ENCODE results near the gene CHD6. TPM values are rescaled to one million over a fixed set of nuclear protein-coding genes. Genes with fewer than 3 reads are reported as not detected.

The CHD6 gene
- total RNA-seq, 2 experiments from 2014 or later, result 18.4 to 19.5 TPM

DNA sequence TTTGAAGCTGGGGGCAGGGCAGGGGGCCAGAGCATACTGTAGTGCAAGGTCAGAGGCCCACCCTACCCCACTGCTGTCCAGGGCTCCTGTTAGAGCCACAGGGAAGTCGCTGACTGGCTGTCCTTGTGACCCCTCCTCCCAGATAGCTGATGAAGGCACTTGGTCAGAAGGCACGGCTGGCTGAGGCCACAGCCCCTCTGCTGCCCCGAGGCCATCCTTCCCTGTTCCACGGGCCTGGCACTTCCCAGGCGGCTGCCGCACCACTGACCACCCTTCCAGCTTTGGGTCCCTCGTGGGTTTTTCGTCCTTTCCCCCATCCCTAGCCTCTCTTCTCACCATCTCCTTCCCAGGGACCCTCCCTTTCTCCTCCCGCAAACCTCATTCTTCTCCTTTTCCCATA lies 242.3 kb downstream of the CHD6 start:
- peaks cover 42% of the 10 kb centered on the region for H3K27me3 Mint-ChIP-seq
- peaks cover 5% of the 10 kb centered on the region for H3K9me3 Mint-ChIP-seq
- no peak overlapping the region for H3K27ac Mint-ChIP-seq
- no peaks in the 10 kb centered on the region for H3K4me1 Mint-ChIP-seq
- H3K4me3 Mint-ChIP-seq, result no peak overlapping the region
- H3K36me3 Mint-ChIP-seq, result peaks cover 5% of the 10 kb centered on the region
- DNase-seq, result no peak

DNA sequence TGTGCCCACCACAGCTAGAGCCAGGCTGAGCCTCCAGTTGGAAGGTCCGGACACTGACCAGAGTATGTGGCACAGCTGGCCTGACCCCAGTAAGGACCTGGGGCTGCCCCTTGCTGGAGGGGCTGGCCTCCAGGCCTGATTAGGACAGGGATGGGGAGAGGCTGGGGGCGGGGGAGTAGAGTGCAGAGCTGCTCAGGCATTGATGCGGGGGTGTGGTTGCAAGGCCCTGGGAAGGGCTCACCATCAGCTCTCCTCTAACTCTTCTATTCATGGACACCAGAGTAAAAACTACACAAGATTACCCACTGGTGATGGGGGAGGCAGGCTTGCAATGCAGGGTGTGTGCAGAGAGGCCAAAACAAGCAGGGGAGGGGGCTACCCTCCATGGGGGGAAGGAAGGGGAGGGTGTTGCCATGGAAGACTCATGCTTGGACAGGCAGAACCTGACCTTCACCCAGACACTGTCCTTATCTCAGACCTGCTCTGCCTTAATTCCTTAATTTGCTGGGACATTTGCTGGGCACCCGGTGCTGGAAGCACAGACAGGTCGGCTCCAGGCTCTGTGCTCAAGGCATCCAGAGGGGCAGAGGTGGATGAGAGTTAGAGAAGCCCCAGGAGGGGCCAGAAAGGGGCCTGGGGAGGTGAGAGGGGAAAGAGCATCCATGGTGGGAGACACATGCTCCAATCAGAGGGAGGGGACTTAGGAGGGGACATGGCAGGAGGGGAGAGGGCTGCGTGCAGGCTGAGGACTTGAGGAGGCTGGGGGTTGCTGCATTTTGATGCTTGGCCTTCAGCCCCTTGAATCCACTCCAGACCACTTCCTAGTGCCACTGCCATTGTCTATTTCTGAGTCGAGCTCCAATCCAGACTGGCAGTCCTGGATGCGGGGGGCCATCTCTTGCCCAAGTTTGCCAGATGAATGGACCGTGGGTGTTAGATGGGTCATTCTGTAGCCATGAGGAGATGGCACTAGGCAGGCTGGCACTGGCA lies 244.0 kb downstream of the CHD6 start:
- Mint-ChIP-seq H3K4me3 (no peak overlapping the region), H3K27me3 (peaks cover 36% of the 10 kb centered on the region), H3K36me3 (peaks cover 5% of the 10 kb centered on the region), H3K27ac (no peak overlapping the region), H3K4me1 (peaks cover 3% of the 10 kb centered on the region), H3K9me3 (peaks cover 5% of the 10 kb centered on the region)
- DNase-seq, result no peak

DNA sequence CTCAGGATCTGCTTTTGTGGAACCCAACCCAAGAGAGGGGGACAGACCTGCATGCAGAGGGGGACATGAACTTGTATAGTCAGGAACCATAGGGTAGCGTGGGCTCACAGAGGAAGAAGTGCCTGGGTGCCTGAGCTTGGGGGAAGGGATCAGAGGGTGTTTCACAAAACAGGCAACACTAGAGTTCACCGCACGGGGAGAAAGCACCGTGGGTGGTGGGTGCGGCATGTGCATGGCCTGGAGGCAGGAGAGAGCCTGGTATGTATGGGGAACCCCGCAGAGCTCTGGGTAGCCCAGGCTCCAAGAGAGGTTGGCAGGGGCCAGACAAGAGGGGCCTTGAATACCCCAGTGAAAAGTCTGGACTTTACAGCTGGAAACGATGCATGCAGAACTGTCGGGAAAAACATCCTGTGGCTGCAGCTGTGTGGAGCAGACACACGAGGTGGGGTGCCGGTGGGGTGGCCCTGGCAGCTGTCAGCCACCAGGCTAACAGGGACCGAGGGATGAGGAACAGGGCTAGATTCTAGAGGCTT lies 244.9 kb downstream of the CHD6 start:
- Mint-ChIP-seq H3K9me3 (peaks cover 5% of the 10 kb centered on the region), H3K27me3 (peaks cover 41% of the 10 kb centered on the region), H3K4me3 (no peak overlapping the region), H3K27ac (no peak overlapping the region), H3K4me1 (peaks cover 3% of the 10 kb centered on the region), H3K36me3 (peaks cover 5% of the 10 kb centered on the region)
- no peak for DNase-seq

DNA sequence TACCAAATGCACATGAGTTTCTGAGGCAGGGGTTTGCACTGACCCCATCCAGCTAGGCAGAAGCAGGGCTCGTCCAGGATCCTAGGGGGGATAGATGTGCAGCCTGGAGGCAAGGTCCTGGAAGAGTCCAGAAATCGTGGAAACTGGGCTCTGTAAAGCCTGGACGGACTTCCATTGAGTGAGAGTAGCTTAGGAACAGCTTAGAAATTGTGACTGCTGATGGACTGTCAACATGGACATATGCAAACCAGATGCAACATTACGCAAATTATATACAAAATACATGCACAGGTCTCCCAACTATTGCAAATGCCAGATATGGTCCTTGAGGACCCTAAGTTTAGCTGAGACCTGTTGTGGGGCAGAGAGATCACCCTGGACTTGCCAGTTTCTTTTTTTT lies 246.8 kb downstream of the CHD6 start:
- peaks cover 5% of the 10 kb centered on the region for H3K36me3 Mint-ChIP-seq
- H3K4me1 Mint-ChIP-seq, result peaks cover 9% of the 10 kb centered on the region
- H3K27ac Mint-ChIP-seq, result no peak overlapping the region
- H3K27me3 Mint-ChIP-seq, result peaks cover 39% of the 10 kb centered on the region
- no peak for DNase-seq
- H3K4me3 Mint-ChIP-seq, result no peak overlapping the region
- H3K9me3 Mint-ChIP-seq, result peaks cover 5% of the 10 kb centered on the region

- H3K9me3 Mint-ChIP-seq, result peaks cover 5% of the 10 kb centered on the region
- no peak overlapping the region for H3K27ac Mint-ChIP-seq
- peaks cover 5% of the 10 kb centered on the region for H3K36me3 Mint-ChIP-seq
- peaks cover 39% of the 10 kb centered on the region for H3K27me3 Mint-ChIP-seq
- no peak overlapping the region for H3K4me3 Mint-ChIP-seq
- DNase-seq, result no peak
- peaks cover 10% of the 10 kb centered on the region for H3K4me1 Mint-ChIP-seq
Measured at GRCh38 chr20:41370176-41370575, 248.0 kb downstream of the CHD6 start.

DNA sequence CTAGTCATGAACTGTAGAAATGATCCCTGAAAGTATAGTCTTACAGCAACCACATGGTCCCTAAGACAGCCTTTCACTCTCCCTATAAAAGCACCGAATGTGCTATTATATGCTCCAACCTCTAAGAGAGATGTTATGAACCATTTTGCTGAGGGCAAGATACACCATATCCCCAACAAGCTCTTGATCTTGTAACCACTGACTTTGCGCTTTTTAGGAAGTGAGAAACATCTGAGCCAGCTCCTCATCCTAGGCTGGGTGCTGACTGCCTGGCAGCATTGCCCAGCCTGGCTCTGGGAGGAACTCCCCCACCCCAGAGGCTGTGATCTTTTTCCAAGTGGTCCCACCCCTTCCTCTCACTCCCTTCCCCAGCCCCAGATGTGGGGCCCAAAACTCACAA lies 248.5 kb downstream of the CHD6 start:
- peaks cover 44% of the 10 kb centered on the region for H3K27me3 Mint-ChIP-seq
- DNase-seq, result no peak
- H3K4me3 Mint-ChIP-seq, result no peak overlapping the region
- peaks cover 5% of the 10 kb centered on the region for H3K36me3 Mint-ChIP-seq
- H3K4me1 Mint-ChIP-seq, result peaks cover 10% of the 10 kb centered on the region
- peaks cover 5% of the 10 kb centered on the region for H3K9me3 Mint-ChIP-seq
- no peak overlapping the region for H3K27ac Mint-ChIP-seq

- H3K36me3 Mint-ChIP-seq, result peaks cover 5% of the 10 kb centered on the region
- DNase-seq, result no peak
- H3K4me3 Mint-ChIP-seq, result no peak overlapping the region
- H3K9me3 Mint-ChIP-seq, result peaks cover 5% of the 10 kb centered on the region
- H3K27ac Mint-ChIP-seq, result no peak overlapping the region
- peaks cover 10% of the 10 kb centered on the region for H3K4me1 Mint-ChIP-seq
- H3K27me3 Mint-ChIP-seq, result peaks cover 44% of the 10 kb centered on the region
Measured at GRCh38 chr20:41367956-41368355, 250.2 kb downstream of the CHD6 start.

DNA sequence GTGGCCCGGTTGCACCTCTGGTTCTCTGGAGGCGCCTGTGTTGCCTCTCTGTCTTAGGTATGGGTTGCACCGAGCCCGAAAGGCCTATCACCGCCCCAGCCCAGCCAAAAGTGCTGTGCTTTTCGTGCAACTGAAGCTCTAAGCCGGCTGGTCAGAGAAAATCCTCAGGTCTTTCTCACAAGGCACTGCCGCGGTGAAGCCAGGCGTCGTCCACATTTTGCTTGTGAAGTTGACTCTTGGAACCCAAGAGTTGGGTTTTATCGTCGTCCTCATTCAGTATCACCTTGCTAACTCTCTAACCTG lies 250.8 kb downstream of the CHD6 start:
- Mint-ChIP-seq H3K9me3 (peaks cover 4% of the 10 kb centered on the region), H3K4me3 (peak overlapping the region; percentile 59), H3K4me1 (peaks cover 10% of the 10 kb centered on the region), H3K36me3 (peaks cover 5% of the 10 kb centered on the region), H3K27me3 (peaks cover 44% of the 10 kb centered on the region), H3K27ac (no peak overlapping the region)
- DNase-seq, result no peak

DNA sequence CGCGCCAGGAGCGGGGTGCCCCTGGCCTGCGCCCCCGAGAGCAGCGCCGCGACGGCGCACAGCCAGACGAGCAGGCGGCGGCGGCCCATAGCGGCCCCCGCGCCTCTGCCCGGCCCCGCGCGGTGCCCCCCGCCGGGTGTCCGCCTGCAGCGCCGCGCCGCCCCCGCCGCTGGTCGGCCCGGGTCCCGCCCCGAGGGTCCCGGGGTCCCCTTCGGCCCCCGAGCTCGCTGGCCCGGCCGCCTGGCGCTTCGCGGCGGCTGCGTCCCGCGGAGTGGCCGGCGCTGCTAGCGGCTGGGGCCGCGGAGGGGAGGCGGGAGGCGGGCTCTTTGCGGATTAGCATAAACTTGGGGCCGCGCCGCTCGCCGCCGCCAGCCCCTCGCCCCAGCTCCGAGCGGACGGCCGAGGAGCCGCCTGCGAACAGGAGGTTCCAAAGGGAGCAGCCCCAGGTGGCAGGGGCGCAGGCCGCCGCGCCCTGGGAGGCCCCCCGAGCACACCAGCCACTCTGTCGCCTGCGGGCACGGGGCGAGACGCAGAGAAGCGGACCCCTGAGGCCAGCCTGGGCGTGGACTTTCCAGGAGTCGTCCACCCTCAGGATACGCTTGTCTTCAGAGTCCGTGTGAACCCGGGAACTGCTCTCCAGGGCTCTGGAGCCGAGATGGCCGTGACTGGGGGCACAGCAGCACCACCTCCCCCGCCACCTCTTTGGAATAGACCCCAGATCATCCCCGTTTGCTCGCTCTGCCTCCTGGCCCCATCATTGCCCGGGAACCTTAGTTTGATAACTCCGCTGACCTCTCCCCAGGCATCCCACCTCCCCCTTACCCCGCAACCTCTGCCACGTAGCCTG lies 251.4 kb downstream of the CHD6 start, which contains the start of gene EMILIN3:
TSS of gene EMILIN3 (minus strand) at position 273 of the 847 bp plus-strand sequence. CDS start at position 89, 184 bp downstream.
- Mint-ChIP-seq H3K4me1 (peaks cover 10% of the 10 kb centered on the region), H3K27me3 (peaks cover 44% of the 10 kb centered on the region), H3K9me3 (peaks cover 4% of the 10 kb centered on the region), H3K27ac (no peak within 1 kb of the TSS), H3K4me3 (peak within 1 kb of the TSS; percentile 59), H3K36me3 (peaks cover 5% of the 10 kb centered on the region)
- DNase-seq, result no peak

GRCh38 chr20:41365777-41366545 lies 252.2 kb downstream of the CHD6 start:
- no peak for DNase-seq
- peaks cover 10% of the 10 kb centered on the region for H3K4me1 Mint-ChIP-seq
- peaks cover 44% of the 10 kb centered on the region for H3K27me3 Mint-ChIP-seq
- no peak overlapping the region for H3K27ac Mint-ChIP-seq
- no peak overlapping the region for H3K4me3 Mint-ChIP-seq
- H3K36me3 Mint-ChIP-seq, result peaks cover under 1% of the 10 kb centered on the region
- no peaks in the 10 kb centered on the region for H3K9me3 Mint-ChIP-seq

DNA sequence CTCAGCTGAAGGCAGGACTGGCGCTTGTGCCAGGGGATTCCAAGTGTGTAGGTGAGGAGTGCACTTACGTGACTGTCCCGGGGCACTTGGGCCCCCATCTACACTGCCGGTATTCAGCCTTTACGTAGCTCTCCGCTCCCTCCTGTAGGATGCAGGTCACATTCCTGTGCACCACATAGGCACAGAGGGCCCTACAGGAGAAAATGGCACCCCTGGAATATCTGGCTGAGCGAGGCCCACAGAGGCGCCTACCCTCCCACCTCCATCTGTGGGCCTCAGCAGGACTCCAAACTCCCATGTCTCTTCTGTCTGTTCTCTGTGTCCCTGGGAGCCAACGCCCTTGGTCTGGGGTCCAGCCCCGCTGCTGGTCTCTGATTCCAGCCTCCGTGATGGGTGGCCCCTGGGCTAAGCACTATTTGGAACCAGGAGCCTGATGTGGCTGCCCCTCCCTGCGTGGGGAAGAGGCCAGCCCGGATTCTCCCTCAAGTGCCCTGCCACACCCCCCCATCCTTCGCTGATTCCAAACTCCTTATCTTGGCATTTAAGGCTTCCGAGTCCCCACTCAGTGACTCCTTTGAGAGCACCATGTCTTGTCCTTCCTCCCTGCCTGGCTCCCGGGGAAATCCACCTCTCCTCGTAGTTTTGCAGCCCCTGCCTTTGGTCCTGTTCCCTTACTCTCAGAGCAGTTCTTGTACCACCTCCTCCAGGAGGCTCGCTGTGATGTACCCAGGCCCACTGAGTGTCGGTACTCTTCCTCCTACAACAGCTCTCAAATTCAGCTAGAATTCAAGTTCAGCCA lies 253.0 kb downstream of the CHD6 start:
- H3K4me3 Mint-ChIP-seq, result no peak overlapping the region
- no peaks in the 10 kb centered on the region for H3K9me3 Mint-ChIP-seq
- peaks cover 44% of the 10 kb centered on the region for H3K27me3 Mint-ChIP-seq
- peaks cover 10% of the 10 kb centered on the region for H3K4me1 Mint-ChIP-seq
- no peak for DNase-seq
- no peaks in the 10 kb centered on the region for H3K36me3 Mint-ChIP-seq
- no peak overlapping the region for H3K27ac Mint-ChIP-seq

DNA sequence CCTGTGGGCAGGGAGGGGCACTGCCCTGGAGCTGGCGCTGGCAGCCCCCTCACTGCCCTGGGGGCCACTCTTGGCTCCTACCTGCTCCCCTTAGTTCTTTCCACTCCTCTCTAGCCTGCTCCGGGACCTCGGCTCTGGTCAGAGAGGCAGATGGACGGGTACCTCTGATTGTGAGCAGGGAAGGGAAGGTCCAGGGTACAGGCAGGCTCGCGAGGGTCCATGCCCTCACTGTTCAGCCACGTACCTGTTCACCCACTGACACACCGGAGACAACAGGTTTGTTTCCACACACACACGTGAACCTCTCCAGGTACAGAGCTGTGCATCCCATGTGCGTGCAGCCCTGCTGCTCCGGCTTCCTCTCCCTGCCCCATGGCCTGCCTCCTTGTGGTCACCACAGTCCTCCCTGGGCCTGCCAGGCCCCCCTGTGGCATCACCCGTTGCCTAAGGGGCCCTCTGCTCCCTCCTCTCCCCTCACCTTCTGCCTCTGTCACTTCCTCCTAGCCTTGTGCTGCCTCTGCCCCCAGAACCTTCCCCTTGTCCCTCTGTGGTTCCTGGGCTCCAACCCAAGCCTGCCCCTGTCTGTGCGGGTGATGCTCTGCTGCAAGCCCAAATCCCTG lies 253.8 kb downstream of the CHD6 start:
- no peaks in the 10 kb centered on the region for H3K36me3 Mint-ChIP-seq
- peaks cover 7% of the 10 kb centered on the region for H3K4me1 Mint-ChIP-seq
- no peaks in the 10 kb centered on the region for H3K9me3 Mint-ChIP-seq
- DNase-seq, result no peak
- H3K27ac Mint-ChIP-seq, result no peak overlapping the region
- no peak overlapping the region for H3K4me3 Mint-ChIP-seq
- peaks cover 36% of the 10 kb centered on the region for H3K27me3 Mint-ChIP-seq

GRCh38 chr20:41363601-41364000 lies 254.6 kb downstream of the CHD6 start:
- no peaks in the 10 kb centered on the region for H3K36me3 Mint-ChIP-seq
- peaks cover 30% of the 10 kb centered on the region for H3K27me3 Mint-ChIP-seq
- no peak overlapping the region for H3K4me3 Mint-ChIP-seq
- H3K4me1 Mint-ChIP-seq, result peaks cover 7% of the 10 kb centered on the region
- no peak for DNase-seq
- no peaks in the 10 kb centered on the region for H3K9me3 Mint-ChIP-seq
- H3K27ac Mint-ChIP-seq, result no peak overlapping the region
